IPS-18c (cell line): Measurements from ENCODE around the gene HJURP.

ENCODE experiments used
- H3K4me3 ChIP-seq: 2 replicates; pipeline ENCODE4 v1.7.0; 2013; ENCODE audit warnings: low read depth, mild to moderate bottlenecking, low read length, moderate library complexity; ENCODE audit not compliant: insufficient read depth
- H3K9me3 ChIP-seq: one replicate; pipeline ENCODE4 v1.6.1; 2013; ENCODE audit warnings: mild to moderate bottlenecking, low read length, moderate library complexity; ENCODE audit not compliant: control insufficient read depth, insufficient read depth

HJURP gene

DNA sequence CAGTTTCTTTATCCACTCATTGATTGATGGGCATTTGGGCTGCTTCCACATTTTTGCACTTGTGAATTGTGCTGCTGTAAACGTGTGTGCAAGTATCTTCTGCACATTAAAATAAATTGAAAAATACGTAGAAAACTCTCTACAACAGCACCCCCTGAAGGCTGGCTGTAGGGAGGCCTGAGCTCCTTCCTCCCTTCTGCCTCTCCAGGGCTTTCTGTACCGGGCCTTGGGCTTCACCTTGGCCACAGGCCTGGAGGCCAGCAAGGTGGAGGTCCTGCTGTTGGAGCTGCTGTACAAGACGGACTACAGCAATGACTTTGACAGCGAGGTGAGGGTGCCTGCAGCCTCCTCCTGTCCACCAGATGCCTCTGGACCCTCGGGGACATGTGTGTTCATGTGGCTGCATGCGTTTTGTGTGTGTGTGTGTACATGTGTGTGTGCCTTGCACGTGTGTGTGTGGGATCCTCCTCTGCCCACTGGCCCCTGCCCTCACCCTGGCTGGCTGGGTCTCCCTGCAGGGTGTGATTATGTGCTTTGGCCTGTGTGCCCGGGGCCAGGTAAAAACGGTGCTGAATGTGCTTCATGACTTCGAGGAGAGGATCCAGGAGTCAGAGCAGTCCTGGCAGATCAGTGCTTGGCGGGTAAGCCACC is 47.0 kb downstream of the HJURP start:
- H3K9me3 ChIP-seq = peaks cover 2% of the 10 kb centered on the region
- no peak overlapping the region for H3K4me3 ChIP-seq

DNA sequence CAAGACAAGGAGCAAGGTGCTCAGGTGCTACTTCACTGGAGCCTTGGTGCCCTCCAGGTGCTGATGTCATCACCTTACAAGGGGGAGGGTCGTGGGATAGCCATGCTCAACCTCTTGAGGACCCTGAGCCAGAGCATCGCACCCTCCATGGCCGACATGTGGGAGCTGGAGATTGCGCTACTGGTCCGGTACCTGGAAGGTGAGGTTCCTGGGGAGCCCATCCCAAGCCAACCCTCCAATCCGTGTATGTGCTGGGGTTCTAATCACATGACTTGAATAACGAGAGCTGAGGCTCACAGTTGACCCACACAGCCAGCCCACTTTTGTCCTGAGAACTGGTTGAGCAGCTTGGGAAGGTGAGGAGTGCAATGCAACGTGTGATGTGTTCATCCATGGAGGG is 50.3 kb downstream of the HJURP start:
- Histone ChIP-seq H3K4me3 (no peak overlapping the region; the same call in 1 of the 2 replicates), H3K9me3 (peaks cover 2% of the 10 kb centered on the region)

DNA sequence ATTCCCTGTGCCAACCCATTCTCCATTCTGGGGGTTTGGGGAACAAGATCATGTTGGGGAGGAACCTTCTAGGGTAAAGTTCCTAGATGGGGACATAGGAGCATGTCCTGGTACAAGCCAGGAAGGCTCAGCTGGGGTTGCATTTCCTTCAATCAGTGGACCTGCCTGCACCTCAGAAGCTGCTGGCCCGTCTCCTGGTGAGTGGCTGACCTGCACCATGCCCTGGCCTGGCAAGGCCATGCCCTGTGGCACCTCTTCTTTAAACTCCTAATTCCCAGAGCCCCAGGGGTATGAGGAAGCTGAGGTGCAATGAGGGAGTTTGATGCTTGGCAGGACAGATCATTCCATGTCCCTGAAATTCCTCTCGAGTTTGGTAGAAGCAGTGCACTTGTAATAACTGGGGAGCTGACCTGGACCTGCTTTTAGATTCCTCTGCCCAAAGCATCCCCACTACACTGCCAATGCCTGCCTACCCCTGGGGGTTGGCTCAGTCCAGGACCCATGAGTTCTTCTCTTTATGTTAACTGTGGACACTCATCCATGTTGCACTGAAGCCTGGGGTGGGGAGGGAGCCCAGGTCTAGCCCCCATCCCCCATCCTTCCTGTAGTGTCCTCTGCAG is 50.9 kb downstream of the HJURP start:
- Histone ChIP-seq H3K9me3 (peaks cover 2% of the 10 kb centered on the region), H3K4me3 (no peak overlapping the region)

DNA sequence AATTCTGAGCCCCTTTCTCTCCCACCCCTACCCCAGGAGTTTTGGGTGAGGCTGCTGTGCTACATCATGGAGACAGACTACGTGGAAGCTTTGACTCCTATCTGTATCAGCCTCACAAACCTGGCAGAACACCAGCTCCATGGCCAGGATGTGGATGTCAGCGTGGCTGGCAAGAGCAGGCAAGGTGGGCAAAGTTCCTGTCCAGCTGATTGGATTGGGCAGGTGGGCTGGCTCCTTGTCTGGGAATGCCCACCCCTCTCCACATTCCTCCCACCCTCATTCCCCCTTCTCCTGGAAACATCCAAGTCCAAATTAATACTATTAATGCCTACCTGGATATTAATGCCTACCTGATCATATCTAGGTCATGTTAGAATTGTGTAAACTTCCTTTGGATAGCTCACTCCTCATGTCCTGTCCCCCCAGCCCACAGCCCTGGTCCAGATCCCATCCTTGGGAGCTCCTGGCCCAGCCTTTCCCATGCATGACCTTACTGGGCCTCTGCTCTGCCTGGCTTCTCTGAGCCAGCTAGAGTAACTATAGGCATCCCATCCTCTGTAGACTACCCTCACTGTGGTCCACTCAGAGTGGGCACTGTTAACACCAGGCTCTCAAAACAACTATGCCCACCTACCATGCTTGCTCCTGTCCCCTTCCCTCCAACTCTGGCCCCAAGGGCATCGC is 52.1 kb downstream of the HJURP start:
- H3K9me3 ChIP-seq = no peaks in the 10 kb centered on the region
- H3K4me3 ChIP-seq = no peak overlapping the region

DNA sequence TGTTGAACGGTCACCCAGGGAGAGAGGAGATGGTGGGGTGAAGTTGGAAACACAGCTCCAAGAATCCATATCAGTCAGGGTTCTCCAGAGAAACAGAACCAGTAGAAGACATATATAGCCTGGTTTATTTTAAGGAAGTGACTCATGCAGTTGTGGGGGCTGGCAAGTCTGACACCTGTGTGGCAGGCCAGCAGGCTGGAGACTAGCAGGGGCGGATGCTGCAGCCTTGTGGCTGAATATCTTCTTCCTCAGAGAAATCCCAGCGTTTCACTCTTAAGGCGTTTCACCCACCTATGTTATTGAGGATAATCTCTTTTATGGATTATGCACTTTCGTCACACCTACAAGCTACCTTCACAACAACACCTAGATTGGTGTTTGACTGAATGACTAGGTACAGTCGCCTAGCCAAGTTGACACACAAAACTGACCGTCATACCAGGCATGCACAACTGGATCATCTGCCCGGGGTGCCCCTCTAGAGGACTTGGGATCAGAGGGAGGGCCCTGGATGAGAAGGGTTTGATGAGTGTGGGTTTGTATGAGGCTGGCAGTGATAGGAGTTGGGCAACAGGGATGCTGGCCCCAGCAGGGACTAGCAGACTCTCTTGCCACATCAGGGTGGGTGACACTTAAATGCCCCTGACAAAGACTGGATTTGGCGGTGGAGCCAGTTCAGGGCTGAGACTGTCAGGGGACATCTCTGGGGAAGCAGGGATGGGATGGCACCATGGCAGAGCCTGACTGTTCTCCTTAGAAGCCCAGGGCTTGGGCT is 52.8 kb downstream of the HJURP start:
- Histone ChIP-seq H3K4me3 (no peak overlapping the region), H3K9me3 (no peaks in the 10 kb centered on the region)

DNA sequence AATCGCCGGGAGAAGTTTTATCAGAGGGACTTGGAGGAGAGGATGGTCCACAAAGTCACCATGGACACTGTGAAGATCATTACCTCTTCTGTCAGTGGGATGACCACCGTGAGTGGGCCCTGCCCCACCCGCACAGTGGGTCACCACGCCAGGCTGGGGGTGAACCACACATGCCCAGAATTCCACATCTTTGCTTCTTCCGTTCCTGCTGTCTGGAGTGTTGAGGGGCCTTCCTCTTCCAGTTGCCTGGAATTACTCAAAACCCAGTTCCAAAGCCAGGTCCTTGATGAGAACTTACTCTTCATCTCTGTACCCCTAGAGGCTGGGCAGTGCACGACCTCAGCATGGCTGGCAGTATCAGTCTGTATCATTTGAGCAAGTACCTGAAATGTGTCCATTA is 54.1 kb downstream of the HJURP start:
- H3K4me3 ChIP-seq = no peak overlapping the region
- no peaks in the 10 kb centered on the region for H3K9me3 ChIP-seq

DNA sequence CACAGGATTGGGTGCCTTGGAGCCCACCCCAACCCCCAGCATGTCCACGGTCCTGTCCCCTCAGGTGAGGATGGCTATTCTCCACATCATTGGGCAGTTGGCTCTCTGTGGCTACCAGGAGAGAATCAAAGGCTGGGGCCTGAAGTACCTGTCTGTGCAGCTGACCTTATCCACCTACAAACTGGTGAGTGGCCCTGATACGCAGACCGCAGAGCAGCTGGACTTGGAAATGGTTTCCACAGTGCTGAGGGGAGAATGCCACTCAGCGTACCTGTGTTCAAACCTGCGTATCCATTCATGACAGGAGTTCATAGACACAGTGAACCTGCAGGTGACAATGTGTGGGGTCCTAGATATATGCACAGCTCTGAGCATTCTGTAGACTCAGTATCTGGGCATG is 54.6 kb downstream of the HJURP start:
- H3K4me3 ChIP-seq = no peak overlapping the region

DNA sequence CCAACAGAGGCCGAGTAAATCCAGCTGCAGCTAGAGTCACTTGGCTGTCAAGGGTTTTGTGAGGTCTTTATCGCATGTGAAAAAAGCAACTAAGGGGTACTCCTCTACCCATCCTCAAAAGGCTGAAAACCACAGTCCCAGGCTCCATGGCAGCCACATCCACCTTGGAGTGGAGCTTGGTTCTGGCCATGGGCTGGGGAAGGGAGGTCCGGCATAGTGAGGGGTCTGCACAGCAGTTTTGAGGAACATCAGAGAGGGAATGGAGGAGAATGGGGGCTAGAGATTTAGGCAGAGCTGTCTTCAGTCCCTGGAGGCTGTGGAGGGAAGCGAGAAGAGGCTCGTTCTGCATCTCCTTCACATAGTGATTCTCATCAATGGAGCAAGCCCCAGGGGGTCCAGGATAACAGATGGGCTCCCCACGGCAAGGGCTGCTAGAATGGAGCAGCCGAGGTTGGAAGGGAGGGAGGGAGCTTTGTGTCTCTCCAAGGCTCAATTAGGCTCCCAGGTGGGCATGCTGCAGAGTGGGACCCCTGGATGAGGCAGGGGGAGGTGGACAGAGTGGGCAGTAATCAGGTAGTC is 55.2 kb downstream of the HJURP start:
- Histone ChIP-seq H3K9me3 (no peaks in the 10 kb centered on the region), H3K4me3 (no peak overlapping the region)

More for the DNA sequence above, 54.6 kb downstream of the HJURP start:
- no peaks in the 10 kb centered on the region for H3K9me3 ChIP-seq

DNA sequence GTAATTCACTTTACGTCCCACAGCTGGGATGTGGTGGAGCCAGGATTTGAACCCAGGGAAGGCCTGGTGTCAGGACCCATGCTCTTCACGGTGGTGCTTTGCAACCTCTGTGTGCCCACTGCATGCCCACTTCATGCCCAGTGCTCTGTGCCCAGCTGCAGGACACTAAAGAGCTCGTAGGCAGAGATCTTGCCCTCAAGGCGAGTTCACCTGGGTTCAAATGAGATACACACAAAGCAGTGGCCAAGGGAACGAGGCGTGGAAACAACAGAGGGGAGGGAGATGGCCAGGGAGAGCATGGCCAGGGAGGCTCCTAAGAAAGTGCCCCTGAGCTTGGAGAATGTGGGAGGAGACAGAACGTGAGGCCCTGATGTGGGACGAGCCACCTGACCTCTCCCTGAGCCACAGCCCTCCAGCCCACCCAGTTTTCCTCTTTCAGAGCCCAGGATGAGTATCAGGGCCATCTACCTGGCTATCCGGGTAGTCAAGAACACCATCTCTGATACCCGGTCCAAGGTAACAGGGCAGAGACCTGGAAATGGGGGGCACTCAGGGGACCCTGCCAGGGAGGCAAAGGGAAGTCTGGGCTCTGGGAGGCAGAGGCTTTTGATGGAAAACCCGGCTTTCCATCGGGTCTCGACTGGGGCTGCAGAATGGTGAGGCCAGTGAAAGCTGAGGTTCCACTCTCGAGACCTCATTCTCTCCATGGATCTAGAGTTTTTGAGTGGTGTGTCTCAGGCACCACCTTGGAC is 55.8 kb downstream of the HJURP start:
- no peak overlapping the region for H3K4me3 ChIP-seq
- no peaks in the 10 kb centered on the region for H3K9me3 ChIP-seq

DNA sequence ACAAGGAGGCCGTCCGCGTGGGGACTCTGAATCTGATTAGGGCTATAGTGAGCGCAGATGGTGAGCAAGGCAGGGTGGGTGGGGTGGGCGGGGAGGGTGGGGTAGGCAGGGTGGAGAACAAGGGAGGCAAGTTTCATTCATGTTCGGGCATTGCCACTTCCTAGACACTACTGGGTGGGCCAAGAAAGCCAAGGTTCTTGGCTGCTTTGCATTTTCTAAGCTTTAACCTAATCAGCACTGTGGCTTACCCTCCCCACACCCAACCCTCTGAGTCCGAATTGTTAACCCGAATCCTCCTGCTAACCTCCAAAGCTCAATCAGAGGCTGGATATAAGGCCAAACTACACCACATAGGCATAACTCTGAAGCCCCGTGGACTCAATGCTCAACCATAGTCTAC is 58.1 kb downstream of the HJURP start:
- H3K9me3 ChIP-seq = peaks cover 2% of the 10 kb centered on the region
- H3K4me3 ChIP-seq = no peak overlapping the region

DNA sequence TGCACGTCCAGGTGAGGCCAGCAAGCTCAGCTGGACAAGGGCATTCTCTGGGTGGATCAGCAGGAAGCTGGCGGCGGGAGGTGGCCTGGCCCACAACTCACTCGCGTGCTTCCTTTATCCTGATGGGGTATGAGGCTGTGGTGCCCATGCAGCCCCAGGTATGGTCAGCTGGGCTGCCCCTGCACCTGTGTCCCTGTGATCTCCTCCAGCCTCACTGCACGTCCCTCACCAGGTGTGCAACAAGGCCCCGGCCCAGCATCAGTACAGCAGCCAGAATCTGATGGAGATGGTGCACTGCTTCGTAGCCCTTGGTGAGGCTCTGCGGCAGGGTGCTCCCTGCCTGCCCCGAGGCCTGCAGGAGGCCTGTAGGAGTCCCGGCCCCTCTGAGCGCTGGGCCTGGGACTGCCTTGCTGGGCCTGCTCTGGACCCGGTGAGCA is 58.6 kb downstream of the HJURP start:
- Histone ChIP-seq H3K4me3 (no peak overlapping the region), H3K9me3 (peaks cover 2% of the 10 kb centered on the region)

DNA sequence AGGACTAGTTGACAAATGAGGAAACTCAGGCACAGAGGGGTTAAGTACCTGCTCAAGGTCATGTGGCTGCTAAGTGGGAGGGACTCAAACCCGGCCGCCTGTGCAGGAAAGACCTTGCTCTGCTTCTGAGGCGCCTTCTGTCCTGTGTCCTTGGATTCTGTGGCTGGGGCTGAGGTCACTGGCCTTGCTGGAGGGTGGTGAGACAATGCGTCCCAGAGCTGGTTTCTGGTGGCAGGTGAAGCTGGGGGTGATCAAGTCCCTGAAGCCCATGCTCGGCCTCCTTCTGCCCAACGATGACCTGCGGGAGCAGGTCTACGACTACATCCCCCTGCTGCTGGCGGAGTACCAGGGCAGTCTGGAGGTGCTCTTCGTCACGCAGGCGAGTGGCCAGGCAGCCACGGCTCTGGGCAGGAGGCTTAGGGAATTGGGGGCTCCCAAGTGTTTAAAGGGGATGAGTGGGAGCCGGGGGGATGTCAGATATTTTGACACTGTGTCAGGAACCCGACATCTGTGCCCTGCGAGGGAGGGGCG is 60.1 kb downstream of the HJURP start:
- H3K4me3 ChIP-seq = no peak overlapping the region
- H3K9me3 ChIP-seq = peaks cover 2% of the 10 kb centered on the region

DNA sequence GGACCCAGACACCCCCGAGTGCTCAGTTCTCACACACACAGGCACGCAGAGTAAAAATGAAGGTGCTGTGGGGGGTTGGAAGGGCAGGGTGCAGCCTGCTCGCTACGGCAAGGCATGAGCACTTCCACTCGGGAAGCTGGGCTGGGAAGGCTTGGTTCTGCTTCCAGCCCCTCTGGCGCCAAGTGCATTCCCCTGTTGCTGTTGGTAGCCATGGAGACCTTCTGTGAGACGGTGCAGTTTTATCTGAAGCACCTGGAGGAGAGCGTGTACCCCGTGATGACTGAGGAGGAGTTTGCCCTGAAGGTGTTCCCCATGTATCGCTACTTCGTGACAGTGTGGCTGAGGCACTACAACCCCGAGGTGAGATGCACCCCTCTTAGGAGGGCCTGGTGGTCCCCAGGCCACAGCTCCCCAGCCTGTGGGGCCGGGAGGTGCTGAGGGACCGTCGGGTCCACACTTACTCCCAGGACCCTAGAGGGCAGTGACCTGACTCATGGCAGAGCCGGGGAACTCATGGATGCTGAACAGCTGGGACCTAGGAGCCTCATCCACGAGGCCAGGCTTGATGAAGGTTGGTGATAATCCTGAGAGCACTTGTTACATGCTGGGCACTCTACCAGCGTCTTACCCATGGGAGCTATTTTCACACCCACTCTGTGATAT is 60.7 kb downstream of the HJURP start:
- no peak overlapping the region for H3K4me3 ChIP-seq
- H3K9me3 ChIP-seq = peaks cover 2% of the 10 kb centered on the region

DNA sequence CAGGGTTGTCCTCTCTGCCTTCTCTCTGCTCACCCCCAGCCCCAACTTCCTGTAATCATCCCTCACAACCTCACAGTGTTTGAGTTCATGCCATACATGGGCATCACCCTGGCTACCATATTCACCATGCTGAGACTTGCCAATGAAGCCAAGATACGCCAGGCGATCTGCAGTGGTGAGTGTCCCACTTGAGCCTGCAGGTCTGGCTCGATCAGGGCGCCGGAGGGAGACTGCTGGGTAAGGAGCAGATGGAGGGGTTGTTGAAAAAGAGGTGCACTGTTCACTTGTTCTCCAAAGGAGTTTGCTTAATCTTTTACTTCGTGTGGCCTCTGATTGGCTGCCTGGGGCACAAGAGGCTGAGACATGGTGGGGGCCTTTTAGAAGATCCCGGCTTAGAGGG is 61.6 kb downstream of the HJURP start:
- Histone ChIP-seq H3K4me3 (no peak overlapping the region), H3K9me3 (peaks cover 2% of the 10 kb centered on the region)

DNA sequence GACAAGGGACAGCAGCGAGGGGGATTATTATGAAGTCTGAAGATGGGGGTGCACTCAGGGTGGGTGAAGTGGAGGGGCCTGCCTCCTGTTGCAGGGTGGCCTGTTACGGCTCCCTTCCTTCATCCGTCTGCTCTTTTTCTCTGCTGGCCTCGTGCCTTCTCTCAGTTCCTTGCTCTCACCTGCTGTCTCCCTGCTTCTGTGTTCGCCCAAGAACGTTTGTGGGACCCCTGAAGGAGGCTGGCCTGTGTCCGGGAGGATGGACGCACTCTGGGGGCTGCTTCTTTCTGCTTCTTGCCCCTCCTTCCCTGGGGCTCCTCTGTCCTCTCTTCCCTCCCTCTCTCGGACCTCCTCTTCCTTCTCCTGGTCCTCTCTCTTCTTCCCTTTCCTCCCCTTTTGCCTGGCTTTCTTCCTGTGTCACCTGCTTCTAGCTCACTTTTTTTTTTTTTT is 62.4 kb downstream of the HJURP start:
- Histone ChIP-seq H3K9me3 (peaks cover 2% of the 10 kb centered on the region), H3K4me3 (no peak overlapping the region)
